ENCODE data around the gene FAM222A.

The FAM222A gene

GRCh38 chr12:109705291-109705690 lies 8.3 kb upstream of the FAM222A start:
- no peak for DNase-seq
- Histone ChIP-seq H3K27ac (no peak overlapping the region), H3K4me3 (ENCODE audit: low read depth, low read length) (no peak overlapping the region), H3K9me3 (ENCODE audit: severe bottlenecking) (no peaks in the 10 kb centered on the region), H3K36me3 (no peaks in the 10 kb centered on the region), H3K27me3 (ENCODE audit: insufficient read depth, low read depth, severe bottlenecking) (no peaks in the 10 kb centered on the region)
- no peak for TF ChIP-seq CTCF (IDR thresholded peaks at IDR 0.05; ENCODE audit: low read depth, low read length)

- TF ChIP-seq CTCF (IDR thresholded peaks at IDR 0.05; ENCODE audit: low read depth, low read length) = no peak
- no peaks in the 10 kb centered on the region for H3K9me3 ChIP-seq (ENCODE audit: severe bottlenecking)
- DNase-seq = no peak
- H3K27ac ChIP-seq = peak overlapping the region; percentile 83
- H3K27me3 ChIP-seq (ENCODE audit: insufficient read depth, low read depth, severe bottlenecking) = no peaks in the 10 kb centered on the region
- H3K36me3 ChIP-seq = no peaks in the 10 kb centered on the region
- no peak overlapping the region for H3K4me3 ChIP-seq (ENCODE audit: low read depth, low read length)
Observed at GRCh38 chr12:109706398-109706746, 7.3 kb upstream of the FAM222A start.

GRCh38 chr12:109706747-109707469 lies 6.7 kb upstream of the FAM222A start:
- Histone ChIP-seq H3K36me3 (no peaks in the 10 kb centered on the region), H3K9me3 (ENCODE audit: severe bottlenecking) (no peaks in the 10 kb centered on the region), H3K4me3 (ENCODE audit: low read depth, low read length) (no peak overlapping the region), H3K27me3 (ENCODE audit: insufficient read depth, low read depth, severe bottlenecking) (no peaks in the 10 kb centered on the region), H3K27ac (peak overlapping the region; percentile 83)
- TF ChIP-seq CTCF (IDR thresholded peaks at IDR 0.05; ENCODE audit: low read depth, low read length) = no peak
- peak; percentile 92 for DNase-seq

- Histone ChIP-seq H3K4me3 (ENCODE audit: low read depth, low read length) (no peak overlapping the region), H3K27me3 (ENCODE audit: insufficient read depth, low read depth, severe bottlenecking) (no peaks in the 10 kb centered on the region), H3K27ac (peak overlapping the region; percentile 83), H3K9me3 (ENCODE audit: severe bottlenecking) (no peaks in the 10 kb centered on the region), H3K36me3 (no peaks in the 10 kb centered on the region)
- no peak for TF ChIP-seq CTCF (IDR thresholded peaks at IDR 0.05; ENCODE audit: low read depth, low read length)
- DNase-seq = no peak
Observed at GRCh38 chr12:109707470-109707821, 6.2 kb upstream of the FAM222A start.

DNA sequence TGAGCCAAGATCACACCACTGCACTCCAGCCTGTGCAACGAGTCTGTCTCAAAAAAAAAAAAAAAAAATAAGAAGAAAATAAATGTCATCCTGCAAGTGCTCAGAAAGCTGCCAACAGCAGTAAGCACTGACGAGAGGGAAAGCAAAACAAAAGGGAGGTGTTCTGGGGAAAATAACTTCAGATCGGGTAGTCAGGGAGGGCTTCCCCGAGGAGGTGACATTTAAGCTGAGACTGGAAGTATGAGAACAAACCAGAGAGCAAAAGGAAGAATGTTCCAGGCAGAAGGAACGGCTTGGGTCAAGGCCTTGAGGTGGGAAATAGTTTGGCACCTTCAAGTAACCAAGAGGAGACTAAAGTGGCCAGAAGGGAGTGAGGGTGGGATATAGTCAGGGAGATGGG lies 4.7 kb upstream of the FAM222A start:
- no peak for TF ChIP-seq CTCF (IDR thresholded peaks at IDR 0.05; ENCODE audit: low read depth, low read length)
- Histone ChIP-seq H3K4me3 (ENCODE audit: low read depth, low read length) (no peak overlapping the region), H3K36me3 (no peaks in the 10 kb centered on the region), H3K27ac (no peak overlapping the region), H3K27me3 (ENCODE audit: insufficient read depth, low read depth, severe bottlenecking) (no peaks in the 10 kb centered on the region), H3K9me3 (ENCODE audit: severe bottlenecking) (no peaks in the 10 kb centered on the region)
- DNase-seq = no peak

GRCh38 chr12:109709401-109709991 lies 4.1 kb upstream of the FAM222A start:
- TF ChIP-seq CTCF (IDR thresholded peaks at IDR 0.05; ENCODE audit: low read depth, low read length) = no peak
- H3K9me3 ChIP-seq (ENCODE audit: severe bottlenecking) = no peaks in the 10 kb centered on the region
- no peak for DNase-seq
- H3K4me3 ChIP-seq (ENCODE audit: low read depth, low read length) = no peak overlapping the region
- H3K27me3 ChIP-seq (ENCODE audit: insufficient read depth, low read depth, severe bottlenecking) = no peaks in the 10 kb centered on the region
- no peaks in the 10 kb centered on the region for H3K36me3 ChIP-seq
- no peak overlapping the region for H3K27ac ChIP-seq
